T-helper 1 cell treated with Interleukin-12 subunit alpha and Interleukin-12 subunit beta and Interleukin-4 antibody, amounts not matched to agents 30 ng/mL and 1 ng/mL, for 36 hours (primary cell): Measurements from ENCODE around the gene ATP2B2. TPM values are rescaled to one million over a fixed set of nuclear protein-coding genes. Genes with fewer than 3 reads are reported as not detected.
"Not testable (repeated sequence)": the region's sequence is repeated elsewhere in the genome, so short reads cannot be mapped to it uniquely, and the experiment has no call there.

Experiments
- intact Hi-C: fragments of 100-400 bp; cut with micrococcal nuclease; formaldehyde crosslinking; loops from one replicate; pipeline ENCODE4 v1.15.1; 2024
- total RNA-seq: library from RNA; stranded (reverse); gene quantifications from 2 replicates; pipeline ENCODE4 v1.2.3, GENCODE V29; 2022

Gene ATP2B2
- total RNA-seq, 1 donor from 2014 or later = not detected

DNA sequence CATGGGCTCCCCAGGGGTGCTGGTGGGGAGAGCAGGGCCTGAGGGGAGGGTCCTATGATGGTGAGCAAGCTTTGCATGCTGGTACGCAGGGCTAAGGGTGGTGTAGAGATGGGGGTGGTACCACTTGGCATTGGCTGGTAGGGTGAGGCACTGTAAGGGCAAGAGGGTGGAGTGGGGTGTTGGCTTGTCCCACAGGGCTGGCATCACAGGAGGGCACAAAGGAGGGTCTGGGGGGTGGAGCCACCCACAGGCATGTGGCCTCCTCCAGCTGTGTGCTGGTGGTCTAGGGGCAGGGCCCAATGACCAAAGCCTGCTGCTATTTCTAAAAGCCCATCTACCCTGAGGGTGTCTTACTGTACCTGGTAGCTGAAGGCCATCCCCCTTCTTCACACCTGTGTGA, 119.3 kb downstream of the ATP2B2 start:
- intact Hi-C loops = no loop called here

- intact Hi-C loops = no loop called here
Observed at GRCh38 chr3:10384541-10385360, 120.6 kb downstream of the ATP2B2 start.

GRCh38 chr3:10383850-10384248, 121.5 kb downstream of the ATP2B2 start:
- intact Hi-C loops = no loop called here

DNA sequence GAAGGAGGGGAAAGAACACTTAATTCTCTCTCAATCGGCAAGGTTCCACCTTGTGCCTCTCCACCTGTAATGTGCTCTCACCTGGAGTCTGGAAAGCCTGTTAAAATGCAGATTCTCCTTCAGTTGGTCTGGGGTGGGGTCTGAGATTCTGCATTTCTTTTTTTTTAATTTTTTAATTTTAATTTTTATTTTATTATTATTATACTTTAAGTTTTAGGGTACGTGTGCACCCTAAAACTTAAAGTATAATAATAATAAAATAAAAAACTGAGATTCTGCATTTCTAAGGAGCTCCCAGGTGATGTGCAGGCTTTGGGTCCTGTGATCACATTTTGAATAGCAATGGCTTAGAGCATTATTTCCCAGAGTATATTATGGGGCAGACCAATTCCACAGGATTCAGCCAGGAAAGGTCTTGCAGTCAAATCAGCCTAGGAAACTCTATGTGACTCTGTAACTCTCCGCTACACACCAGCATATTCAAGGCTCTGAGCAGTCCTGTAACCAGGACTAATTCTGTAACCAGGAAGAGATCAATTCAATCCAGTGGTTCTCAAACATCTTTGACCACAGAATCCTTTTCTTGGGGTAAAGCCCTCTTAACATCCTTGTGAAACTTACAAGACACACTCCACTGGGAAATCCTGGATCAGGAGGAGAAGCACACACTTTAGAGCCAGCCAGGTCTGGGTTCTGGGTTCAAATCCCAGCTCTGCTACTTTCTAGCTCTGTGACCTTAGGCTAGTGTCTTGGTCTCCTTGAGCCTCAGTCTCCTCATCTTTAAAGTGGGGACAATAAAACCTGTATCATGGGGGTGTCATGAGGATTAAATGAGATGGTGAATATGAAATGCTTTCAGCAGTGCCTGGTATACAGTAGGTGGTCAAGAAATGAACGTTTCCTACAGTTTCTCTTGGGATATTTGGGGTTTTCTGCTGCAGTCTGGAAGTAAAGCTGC, 122.2 kb downstream of the ATP2B2 start:
- intact Hi-C loops = no loop called here

GRCh38 chr3:10382445-10382844, 122.9 kb downstream of the ATP2B2 start:
- intact Hi-C loops = not testable (repeated sequence)

GRCh38 chr3:10381336-10381735, 124.0 kb downstream of the ATP2B2 start:
- intact Hi-C loops = no loop called here

DNA sequence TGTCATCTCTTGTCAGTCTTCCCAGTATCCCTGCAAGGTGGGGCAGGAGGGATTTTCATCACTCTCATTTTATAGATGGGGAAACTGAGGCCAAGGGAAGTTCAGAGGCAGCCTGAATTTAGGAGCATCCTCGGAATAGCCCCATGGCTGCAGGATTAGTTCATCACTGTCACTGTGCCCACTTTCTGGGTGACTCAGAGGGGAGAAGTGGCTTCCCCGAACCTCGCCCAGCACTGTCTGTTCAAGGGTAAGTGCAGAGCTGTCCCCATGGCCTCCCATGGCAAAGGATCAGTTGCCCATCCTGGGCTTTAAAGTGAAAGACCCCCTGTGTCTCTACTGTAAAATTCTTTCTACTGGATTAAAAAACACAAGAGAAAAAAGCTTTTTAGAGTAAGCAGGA, 124.5 kb downstream of the ATP2B2 start:
- intact Hi-C loops = no loop called here

- intact Hi-C loops = no loop called here
Observed at GRCh38 chr3:10379961-10380360, 125.4 kb downstream of the ATP2B2 start.

DNA sequence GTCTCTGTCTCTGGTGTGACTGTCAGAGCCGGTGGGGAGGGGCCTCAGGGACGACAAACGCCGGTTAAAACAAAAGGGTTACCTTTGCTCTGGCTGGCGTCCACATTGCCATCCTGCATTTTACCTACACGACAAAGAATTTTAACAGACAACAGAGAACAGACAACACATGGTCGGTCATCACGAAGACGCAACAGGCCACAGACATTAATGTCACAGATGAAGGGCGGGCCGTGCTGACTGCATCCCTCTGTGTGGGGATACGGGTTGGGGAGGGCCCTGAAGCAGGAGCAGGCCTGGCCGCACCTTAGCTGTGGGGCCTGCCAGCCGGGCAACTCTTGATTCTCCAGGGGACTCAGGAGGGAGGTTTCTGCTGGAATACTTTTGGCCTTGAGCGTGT, 126.2 kb downstream of the ATP2B2 start:
- intact Hi-C loops = no loop called here

GRCh38 chr3:10378742-10379141, 126.6 kb downstream of the ATP2B2 start:
- intact Hi-C loops = no loop called here

DNA sequence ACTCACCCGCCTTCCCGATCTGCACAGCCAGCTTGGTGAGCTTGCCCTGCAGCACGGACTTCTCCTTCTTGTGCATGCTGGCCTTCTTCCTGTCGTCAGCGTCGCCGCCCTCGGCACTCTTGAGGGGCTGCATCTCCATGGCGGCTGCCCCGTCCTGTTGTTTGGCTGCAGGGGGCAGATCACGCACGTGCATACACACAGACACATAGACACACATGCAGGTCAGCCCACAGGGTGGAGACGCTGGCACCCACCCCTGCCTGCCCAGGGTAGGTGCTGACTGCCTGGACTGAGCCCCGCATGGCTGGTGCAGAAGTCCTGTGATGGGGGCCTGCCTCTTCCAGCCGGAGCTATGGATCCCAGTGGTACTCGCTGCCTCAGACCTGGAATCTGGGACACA, 127.1 kb downstream of the ATP2B2 start:
- intact Hi-C loops = no loop called here

DNA sequence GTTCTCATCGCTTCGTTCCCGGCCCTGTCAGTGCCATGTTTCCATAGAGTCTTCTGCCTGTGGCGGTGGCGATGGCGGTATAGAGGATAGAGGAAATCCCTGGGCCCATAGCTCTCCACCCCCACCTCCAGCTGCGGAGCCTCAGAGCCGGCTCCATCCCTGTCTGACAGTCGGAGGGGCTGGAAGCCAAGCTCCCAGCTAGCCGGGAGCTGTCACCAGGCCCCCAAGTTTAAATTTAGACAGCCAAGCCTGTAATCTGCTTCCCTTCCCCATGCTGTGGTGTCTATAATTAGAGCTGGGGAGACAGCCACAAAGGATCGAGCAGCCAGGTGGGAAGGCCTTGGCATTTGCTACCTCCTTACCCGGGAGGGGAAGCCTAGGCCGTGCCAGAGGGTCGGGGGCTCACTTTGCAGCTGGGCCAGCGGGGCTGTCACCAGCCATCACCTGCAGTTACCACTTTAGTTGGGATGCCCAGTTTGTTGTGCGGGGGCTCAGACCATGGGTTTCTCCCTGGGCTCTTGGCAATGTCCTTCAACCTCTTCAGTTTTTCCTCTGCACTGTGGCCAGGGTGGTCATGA, 128.1 kb downstream of the ATP2B2 start:
- intact Hi-C loops = no loop called here

DNA sequence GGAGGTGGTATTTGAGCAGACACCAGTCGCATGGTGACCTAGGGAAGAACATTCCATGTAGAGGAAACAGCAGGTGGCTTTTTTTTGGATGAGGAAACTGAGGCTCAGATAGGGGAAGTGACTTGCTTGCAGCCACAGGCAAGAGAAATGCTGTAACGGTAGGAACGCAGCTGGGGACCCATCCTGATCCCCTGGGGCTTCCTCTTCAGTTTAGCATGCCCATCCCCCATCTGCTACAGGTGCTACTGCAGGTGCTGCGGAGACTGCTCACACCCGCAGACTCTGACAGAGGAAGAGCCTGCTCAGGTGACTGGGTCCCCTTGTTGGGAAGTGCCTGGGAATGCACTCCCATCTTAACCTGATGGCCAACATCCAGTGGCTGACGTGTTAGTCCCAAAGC, 129.0 kb downstream of the ATP2B2 start:
- intact Hi-C loops = no loop called here

GRCh38 chr3:10375296-10376053, 129.9 kb downstream of the ATP2B2 start:
- intact Hi-C loops = no loop called here

DNA sequence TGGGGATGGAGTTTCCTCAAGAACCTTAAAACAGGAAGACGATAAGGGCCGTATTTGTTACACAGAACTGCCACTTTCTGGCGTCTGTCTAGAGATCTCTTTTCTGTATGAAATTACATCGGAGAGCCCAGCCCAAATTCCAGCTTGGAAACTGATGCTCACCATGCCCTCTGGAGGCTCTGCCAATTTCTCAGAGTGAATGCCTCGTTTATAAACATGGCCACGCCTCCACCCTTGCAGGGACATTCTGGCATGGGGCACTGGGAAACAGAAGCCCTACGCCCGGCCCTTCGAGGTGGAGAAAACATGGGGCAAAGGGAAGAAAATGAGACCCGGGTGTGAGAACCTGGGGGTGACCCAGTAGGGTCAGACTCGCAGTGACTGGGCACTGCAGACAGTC, 131.1 kb downstream of the ATP2B2 start:
- intact Hi-C loops = no loop called here

GRCh38 chr3:10373686-10374261, 131.6 kb downstream of the ATP2B2 start:
- intact Hi-C loops = no loop called here

DNA sequence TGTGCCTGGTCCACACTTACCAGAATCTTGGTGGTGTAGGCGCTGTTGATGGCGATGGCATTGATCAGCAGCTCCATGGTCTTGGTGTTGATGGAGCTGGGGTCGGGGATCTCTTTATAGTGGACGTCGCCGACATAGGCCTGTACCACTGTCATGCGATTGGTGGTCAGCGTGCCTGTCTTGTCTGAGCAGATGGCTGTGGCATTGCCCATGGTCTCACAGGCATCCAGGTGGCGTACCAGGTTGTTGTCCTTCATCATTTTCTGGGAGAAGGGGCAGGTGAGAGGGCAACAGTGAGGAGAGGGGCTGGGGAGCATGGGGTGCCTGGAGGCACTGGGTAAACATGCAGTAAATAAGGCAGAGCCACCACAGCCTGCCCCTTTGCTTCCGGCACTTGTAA, 133.6 kb downstream of the ATP2B2 start:
- intact Hi-C loops = no loop called here

GRCh38 chr3:10371167-10371566, 134.2 kb downstream of the ATP2B2 start:
- intact Hi-C loops = no loop called here

DNA sequence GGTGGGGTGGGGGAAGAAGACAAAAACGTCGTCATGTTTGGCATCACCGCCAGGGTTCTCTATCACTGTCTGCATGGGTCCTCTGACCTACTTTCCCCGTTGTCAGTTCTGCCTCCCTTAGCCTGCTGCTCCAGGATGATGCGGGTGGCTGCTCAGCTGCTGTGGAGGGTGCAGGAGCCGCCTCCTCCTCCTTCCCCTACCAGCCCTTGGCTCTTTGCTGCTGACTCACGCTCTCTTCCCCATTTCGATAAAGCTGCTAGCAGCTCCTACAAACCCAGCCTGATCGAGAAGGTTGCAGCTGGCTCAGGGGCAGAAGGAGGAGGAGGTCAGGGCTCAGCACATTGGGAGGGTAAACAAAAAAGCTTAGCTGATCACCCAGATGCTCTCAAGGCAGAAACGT, 135.0 kb downstream of the ATP2B2 start:
- intact Hi-C loops = no loop called here

GRCh38 chr3:10368512-10368911, 136.9 kb downstream of the ATP2B2 start:
- intact Hi-C loops = no loop called here

DNA sequence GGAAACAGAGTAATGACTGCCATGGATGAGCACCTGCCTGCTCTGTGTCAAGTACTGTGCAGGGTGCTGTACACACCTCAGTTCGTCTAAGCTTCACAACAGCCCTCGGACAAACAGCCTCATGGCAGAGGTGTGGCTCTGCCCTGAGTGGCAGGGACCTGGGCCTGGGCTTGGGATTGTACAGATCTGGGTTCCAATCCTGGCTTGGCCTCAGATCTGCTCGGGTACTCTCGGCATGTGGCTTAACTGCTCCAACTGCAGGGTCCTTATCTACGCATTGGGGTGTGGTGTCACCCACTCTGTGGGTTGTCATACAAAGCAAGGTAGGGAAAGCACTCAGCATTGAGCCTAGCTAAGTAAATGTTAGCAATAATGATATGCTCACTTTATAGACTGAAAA, 137.9 kb downstream of the ATP2B2 start:
- intact Hi-C loops = no loop called here
